GM19463 (cell line): ENCODE data around the gene ATE1.
"Not testable (repeated sequence)": the region's sequence is repeated elsewhere in the genome, so short reads cannot be mapped to it uniquely, and the experiment has no call there.

Experiments used
- ATAC-seq: cut with Tn5 transposase; IDR thresholded peaks from one replicate; pipeline ENCODE4 v1.9.1; 2021; ENCODE audit warnings: mild to moderate bottlenecking, moderate library complexity; ENCODE audit not compliant: unreplicated experiment

ATE1 gene

DNA sequence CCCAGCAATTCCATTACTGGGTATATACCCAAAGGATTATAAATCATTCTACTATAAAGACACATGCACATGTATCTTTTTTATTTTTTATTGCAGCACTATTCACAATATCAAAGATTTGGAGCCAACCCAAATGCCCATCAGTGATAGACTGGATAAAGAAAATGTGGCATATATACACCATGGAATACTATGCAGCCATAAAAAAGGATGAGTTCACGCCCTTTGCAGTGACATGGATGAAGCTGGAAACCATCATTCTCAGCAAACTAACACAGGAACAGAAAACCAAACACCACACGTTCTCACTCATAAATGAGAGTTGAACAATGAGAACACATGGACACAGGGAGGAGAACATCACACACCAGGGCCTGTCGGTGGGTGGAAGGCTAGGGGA lies 228.1 kb downstream of the ATE1 start:
- not testable (repeated sequence) for ATAC-seq

DNA sequence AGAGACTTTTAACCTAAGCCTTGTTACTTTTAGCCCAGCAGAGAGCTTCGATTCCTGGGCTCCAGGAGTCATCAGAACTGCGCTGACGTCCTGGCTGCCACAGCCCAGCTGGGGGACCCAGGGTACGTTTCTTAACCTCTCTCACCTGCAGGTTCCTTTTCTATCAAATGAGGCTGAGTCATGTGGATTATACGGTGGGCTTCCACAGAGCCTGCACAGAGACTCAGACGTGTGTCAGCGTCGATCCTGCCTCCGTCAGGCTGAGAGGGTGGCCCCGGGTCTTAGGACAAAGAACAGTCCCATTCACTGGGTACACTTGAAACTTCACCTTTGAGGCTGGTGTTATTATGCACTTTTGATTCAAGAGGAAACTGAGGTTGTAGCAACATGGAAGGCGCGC lies 228.9 kb downstream of the ATE1 start:
- ATAC-seq: no peak

DNA sequence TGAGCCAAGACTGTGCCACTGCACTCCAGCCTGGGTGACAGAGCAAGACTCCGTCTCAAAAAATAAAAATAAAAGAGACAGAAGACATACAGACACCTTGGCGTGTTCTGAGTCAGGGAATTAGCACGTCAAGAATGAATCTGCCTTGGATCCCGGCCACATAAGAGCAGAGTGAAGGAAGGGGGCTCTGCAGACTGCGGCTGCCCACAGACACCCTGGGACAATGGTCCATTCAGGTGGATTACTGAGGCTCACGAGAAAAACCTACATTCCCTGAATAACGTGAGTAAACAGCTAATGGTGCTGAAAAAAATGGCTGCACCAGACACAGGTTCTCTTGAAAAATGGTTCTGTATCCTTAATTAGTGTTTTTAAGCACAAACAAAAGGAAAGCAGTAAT lies 229.5 kb downstream of the ATE1 start:
- no peak for ATAC-seq

DNA sequence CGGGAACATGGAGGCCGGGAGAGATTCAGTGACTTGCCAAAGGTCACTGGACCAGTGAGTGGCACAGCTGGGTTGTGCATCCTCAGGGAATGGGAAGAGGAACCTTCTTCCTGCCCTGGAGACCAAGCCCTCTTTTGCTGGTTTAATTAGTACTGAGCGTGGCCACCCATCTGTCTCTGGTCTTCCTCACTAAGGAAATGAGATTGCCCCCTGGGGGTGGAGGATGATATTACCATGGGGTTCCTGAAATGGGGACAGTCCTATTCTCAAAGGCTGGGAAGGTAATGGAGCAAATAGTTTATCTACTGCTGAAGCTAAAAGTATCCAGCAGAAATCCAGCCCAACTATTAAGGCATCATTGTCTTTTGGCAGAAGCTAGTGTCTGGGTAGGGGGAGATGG lies 231.0 kb downstream of the ATE1 start:
- ATAC-seq: no peak

DNA sequence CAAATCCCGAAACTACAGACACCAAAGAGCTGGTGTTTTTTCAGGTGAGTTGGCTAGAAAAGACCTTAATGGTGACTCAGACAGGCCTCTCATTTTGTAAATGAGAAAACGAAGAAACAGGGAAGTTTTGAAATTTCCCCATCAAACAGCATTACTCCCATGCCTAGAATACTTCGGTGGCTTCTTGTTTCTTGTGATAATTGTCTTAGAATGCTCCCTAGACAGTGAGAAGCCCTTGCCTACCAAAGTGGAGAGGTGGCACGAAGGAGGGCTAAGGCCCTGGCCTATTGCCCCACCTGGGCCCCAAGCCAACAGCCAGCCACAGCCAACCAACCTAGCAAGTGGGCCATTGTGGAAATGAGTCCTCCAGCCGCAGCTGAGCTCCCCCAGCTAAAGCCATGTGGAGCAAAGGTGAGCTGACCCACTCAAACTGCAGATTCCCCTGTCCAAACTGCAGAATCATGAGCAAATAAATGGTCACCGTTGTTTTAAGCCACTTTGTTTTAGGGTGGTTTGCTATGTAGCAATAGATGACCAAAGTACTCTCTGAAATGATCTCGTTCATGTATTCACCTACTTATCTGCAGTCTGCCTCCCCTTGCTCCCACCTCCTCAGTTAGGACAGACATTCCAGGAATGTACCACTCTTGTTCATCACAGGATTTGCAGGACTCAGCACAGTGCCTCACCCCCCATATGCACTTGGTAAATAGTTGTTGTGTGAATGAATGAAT lies 231.9 kb downstream of the ATE1 start:
- no peak for ATAC-seq

DNA sequence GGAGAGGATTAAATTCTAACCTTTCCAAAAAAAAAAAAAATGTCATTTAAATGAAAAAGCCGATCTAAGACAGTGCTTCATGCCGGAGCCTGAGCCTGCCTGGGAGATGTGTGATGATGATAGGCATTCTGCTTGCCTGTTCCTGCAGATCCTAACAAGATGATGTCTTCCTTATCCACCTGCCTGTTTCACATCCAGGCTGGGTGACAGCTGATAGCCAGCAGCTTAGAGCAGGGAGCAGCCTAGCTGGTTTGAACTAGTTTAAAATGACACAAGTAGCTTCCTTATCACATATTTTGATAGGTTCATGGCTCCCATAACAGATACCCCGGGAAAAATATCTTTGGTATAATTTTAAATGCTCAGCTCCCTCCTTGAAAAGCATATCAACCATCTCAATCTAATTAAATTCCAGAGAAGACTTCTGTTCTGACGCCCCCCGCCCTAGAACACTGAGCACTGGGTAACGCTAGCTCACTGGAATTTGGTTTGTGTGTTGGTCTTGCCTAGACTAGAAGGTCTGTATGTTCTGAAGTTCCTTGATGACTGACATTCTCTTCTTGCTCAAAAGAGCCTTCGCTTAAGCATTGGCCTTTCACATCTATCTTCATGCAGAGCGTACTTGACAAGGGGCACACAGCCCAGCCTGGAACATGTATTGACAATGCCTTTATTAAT lies 232.7 kb downstream of the ATE1 start:
- ATAC-seq: no peak

DNA sequence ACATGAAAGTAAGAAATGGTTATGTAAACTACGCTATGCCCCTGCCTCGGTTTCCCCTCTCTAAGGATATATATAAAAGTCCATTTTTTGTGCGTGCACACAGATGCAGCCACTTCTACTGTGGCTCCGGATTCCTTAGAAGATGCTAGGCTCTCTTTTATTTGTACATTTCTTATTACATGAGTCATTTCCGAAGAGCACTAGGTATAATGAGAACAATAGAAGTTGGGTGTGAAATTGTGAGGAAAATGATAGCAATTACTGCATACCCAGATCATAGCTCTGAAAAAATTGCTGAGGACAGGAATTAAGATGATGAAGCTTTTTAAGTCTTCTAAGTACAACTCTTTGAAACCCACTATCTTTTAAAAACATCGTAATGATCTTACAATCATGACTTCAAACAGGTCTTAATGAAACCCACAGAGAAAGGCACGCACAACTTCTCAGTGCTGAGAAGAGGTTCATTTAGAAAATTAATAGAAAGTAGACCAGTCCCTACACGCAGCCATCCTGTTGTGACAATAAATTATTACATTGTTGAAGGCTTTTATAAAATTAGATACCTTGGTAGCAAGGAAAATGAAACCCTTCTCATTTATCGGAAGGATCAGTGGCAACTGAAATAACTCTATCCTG lies 233.4 kb downstream of the ATE1 start:
- ATAC-seq: no peak

DNA sequence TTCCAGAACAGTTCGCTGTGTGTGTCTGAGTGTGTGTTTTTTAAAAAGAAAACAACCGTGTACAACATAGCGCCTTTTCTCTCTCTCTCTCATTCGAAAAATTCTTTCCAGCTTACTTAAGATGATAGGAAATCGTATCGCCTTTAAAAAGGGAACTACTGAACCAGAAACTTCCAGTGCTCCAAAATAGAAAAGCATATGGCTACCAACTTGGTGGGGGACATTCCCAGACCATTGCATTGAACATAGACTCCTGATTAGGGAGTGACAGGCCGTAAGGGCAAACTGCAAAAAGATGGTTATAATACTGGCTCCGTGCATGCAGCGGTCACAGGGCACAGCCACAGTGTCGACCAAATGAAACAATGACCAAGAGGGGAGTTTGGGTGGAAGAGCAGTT lies 235.2 kb downstream of the ATE1 start:
- ATAC-seq: no peak

DNA sequence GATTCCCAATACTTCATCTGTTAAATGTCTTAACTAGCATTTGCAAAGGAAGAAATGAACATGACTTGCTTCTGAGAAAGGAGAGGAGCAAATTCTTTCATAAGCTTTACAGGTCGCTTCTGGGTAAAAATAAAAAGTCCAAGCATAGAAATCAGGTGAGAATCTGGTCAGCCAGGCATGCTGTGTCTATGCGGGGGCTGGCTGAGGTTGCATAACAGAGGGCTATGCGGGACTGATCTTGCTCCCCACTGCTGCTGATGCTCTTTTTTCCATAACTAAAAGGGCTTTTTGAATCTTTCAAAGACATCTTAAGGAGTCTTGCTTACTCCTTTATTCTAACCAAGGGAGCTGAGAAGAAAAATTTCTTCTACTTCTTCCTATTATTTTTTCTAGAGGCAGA lies 236.9 kb downstream of the ATE1 start:
- ATAC-seq: no peak
